ENCODE data around the gene LAMB3.

LAMB3 gene

GRCh38 chr1:209577346-209577745, 74.9 kb downstream of the LAMB3 start:
- no peak for TF ChIP-seq GLIS1 (tag by site-specific recombination; IDR thresholded peaks at IDR 0.05)
- no peak for TF ChIP-seq ZNF747 (tag by site-specific recombination; IDR thresholded peaks at IDR 0.05)
- Histone ChIP-seq H3K4me3 (ENCODE audit: low read depth, low read length) (no peak overlapping the region), H3K27ac (ENCODE audit: extremely low read depth, low read depth, low read length) (no peak overlapping the region), H3K4me1 (ENCODE audit: control insufficient read depth, insufficient read depth, low read length) (no peaks in the 10 kb centered on the region), H3K36me3 (ENCODE audit: control insufficient read depth in 2 of 2, insufficient read depth in 1 of 2, low read length in 2 of 2) (no peaks in the 10 kb centered on the region), H3K9me3 (ENCODE audit: control insufficient read depth, insufficient read depth, low read depth, low read length) (no peaks in the 10 kb centered on the region)
- ChIA-PET POLR2A (no interaction called here), CTCF (interaction anchor here (0.5 to 8.3 kb wide), 19 partner anchors 8 to 1529 kb away, joined by 3 to 75 read pairs (median 4); no protein-coding TSS in a partner anchor)

- POLR2A ChIA-PET, result no interaction called here
- Histone ChIP-seq H3K9me3 (ENCODE audit: control insufficient read depth, insufficient read depth, low read depth, low read length) (no peaks in the 10 kb centered on the region), H3K36me3 (ENCODE audit: control insufficient read depth in 2 of 2, insufficient read depth in 1 of 2, low read length in 2 of 2) (no peaks in the 10 kb centered on the region), H3K4me3 (ENCODE audit: low read depth, low read length) (no peak overlapping the region), H3K4me1 (ENCODE audit: control insufficient read depth, insufficient read depth, low read length) (no peaks in the 10 kb centered on the region), H3K27ac (ENCODE audit: extremely low read depth, low read depth, low read length) (no peak overlapping the region)
- CTCF ChIA-PET, result interaction anchor here (0.5 to 8.3 kb wide), 30 partner anchors 8 to 1529 kb away, joined by 3 to 75 read pairs (median 3); partner anchors contain the start of gene TRAF3IP3
- TF ChIP-seq ZNF621 (tag by site-specific recombination; IDR thresholded peaks at IDR 0.05) (no peak), ZNF394 (tag by site-specific recombination; IDR thresholded peaks at IDR 0.05; ENCODE audit: borderline replicate concordance) (no peak), ZNF366 (tag by site-specific recombination; conservative IDR thresholded peaks at IDR 0.05) (peak; percentile 50; the same call in 1 of the 2 replicates), HOXD13 (CRISPR knock-in tag; IDR thresholded peaks at IDR 0.05; ENCODE audit: borderline replicate concordance) (no peak), ZBTB11 (tag by site-specific recombination; conservative IDR thresholded peaks at IDR 0.05; ENCODE audit: low read depth) (no peak), ZNF239 (tag by site-specific recombination; IDR thresholded peaks at IDR 0.05) (no peak), RBAK (tag by site-specific recombination; IDR thresholded peaks at IDR 0.05) (no peak), HOXA7 (CRISPR knock-in tag; IDR thresholded peaks at IDR 0.05; ENCODE audit: borderline replicate concordance) (no peak), INSM2 (tag by site-specific recombination; IDR thresholded peaks at IDR 0.05) (no peak), ZNF423 (tag by site-specific recombination; IDR thresholded peaks at IDR 0.05) (peak; percentile 46; the same call in 1 of the 2 replicates), SCRT2 (tag by site-specific recombination; IDR thresholded peaks at IDR 0.05) (peak; percentile 51; the same call in 1 of the 2 replicates), YY2 (tag by site-specific recombination; IDR thresholded peaks at IDR 0.05) (no peak), FEZF1 (tag by site-specific recombination; IDR thresholded peaks at IDR 0.05) (no peak), ZNF37A (tag by site-specific recombination; IDR thresholded peaks at IDR 0.05) (no peak), ZNF701 (tag by site-specific recombination; IDR thresholded peaks at IDR 0.05) (no peak), HIC1 (tag by site-specific recombination; IDR thresholded peaks at IDR 0.05) (no peak), ZNF280C (tag by site-specific recombination; IDR thresholded peaks at IDR 0.05) (no peak), TCF7L2 (IDR thresholded peaks at IDR 0.05; ENCODE audit: borderline replicate concordance, low read depth, low read length) (no peak), ZNF639 (tag by site-specific recombination; IDR thresholded peaks at IDR 0.05) (no peak), YY1 (tag by site-specific recombination; IDR thresholded peaks at IDR 0.05) (no peak)
Measured at GRCh38 chr1:209576392-209577197, 75.6 kb downstream of the LAMB3 start.

Data from HEK293 (cell line).